HG02588 (cell line): ENCODE measurements around the gene RHOT1.
"Not testable (repeated sequence)": the region's sequence is repeated elsewhere in the genome, so short reads cannot be mapped to it uniquely, and the experiment has no call there.

Experiments used
- ATAC-seq: cut with Tn5 transposase; IDR thresholded peaks from one replicate; pipeline ENCODE4 v1.9.1; 2021; ENCODE audit warnings: mild to moderate bottlenecking, moderate library complexity; ENCODE audit not compliant: unreplicated experiment

RHOT1 gene

DNA sequence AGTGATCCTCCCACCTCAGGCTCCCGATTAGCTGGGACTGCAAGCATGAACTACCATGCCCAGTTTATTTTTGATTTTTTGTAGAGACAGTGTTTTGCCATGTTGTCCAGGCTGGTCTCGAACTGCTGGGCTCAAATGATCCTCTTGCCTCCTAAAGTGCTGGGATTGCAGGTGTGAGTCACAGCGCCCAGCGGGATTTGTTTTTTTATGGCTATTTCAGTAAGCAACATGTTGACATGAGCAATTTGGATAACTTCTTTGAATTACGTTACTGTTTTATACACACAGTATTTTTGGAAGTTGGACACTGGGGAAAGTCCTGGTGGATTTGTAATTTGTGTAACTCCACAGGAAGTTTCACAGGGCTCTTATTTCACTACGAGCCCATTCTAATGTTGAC lies 18.5 kb upstream of the RHOT1 start:
- ATAC-seq = no peak

DNA sequence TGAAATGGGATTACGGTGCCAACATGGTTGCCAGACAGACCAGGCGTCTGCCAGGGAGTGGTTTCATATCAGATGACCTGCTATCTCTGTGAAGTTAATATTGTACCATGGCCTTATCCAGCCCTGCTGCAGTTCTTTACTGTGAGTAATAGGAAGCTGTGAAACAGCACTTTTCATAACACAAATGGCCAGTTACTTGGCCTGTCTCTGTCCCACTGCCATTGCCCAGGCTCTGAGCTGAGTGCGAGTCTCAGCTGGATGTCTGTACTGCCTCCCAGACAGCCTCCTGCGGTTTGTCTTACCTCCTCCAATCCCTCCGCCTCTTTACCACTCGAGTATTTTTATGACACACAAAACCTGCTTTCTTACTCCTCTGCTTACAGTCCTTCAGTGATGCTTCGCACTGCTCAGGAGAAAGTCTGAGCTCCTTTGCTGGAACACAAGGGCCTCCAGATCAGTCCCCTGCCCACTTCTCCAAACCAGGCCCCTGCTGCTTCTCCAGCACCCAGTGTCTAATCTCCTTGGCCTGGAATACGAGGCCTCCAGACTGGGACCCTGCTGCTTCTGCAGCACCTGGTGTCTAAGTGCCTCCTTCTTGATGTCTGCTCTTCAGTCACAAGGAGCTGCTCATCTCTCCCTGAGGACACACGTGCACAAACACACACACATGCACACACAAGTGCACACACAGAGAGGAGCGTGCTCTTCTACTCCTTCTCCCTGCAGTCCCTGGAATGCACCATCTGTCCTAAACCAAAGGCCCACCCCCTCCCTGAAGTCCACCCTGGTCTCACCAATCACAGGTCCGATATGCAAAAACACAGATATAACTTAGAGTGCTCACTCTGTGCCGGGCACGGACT lies 17.1 kb upstream of the RHOT1 start:
- ATAC-seq = no peak

GRCh38 chr17:32125848-32126153 lies 16.5 kb upstream of the RHOT1 start:
- no peak for ATAC-seq

DNA sequence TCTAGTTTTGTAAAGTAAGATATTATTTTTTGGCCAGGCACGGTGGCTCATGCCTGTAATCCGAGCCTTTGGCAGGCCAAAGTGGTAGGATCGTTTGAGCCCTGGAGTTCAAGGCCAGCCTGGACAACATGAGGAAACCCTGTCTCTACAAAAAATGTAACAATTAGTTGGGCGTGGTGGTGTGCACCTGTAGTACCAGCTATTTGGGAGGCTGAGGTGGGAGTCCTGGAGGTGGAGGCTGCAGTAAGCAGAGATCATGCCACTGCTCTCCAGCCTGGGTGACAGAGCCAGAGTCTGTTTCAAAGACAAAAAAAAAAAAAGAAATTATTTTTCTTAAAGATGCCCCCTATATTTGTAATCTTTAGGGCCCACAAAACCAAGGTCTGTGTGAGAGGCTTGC lies 16.0 kb upstream of the RHOT1 start:
- ATAC-seq = no peak

GRCh38 chr17:32126746-32127145 lies 15.6 kb upstream of the RHOT1 start:
- no peak for ATAC-seq

DNA sequence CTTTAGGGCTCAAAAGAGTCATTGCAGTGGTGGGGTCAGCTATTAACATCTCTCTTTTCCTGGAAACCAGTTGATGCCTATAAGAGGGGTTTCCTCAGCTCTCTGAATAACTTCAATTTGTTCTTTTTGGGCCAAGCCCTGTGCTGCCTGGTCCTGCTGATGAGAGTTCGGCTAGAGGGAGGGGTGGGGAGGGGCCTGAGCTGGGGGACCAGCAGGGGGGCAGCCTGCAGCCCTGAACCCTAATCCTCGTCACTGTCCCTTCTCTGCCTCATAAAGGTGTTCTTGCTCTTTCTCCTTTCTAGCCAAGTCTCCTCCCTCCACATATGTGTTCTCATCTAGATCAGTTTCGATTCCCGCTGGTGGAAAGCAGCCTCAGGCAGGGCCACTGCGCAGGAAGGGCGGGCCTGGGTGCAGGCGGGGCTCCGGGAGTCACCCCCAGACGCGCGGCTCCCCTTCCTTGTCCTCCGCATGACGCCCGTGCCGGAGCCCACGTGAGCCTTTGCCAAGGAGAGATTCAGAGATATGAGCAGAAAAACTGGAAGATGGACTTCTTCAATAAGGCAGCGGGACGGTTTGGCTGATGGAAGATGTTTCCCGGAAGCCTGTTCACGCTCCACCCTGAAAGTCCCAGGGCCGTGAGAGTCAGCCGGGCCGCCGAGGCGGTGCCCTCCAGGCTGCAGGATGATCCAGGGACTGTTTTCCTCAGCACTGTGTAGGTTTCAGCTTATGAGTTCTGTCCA lies 15.0 kb upstream of the RHOT1 start:
- ATAC-seq = peak; percentile 80

- ATAC-seq = not testable (repeated sequence)
Measured at GRCh38 chr17:32128470-32128869, 13.8 kb upstream of the RHOT1 start.

- not testable (repeated sequence) for ATAC-seq
Measured at GRCh38 chr17:32135497-32136117, 6.7 kb upstream of the RHOT1 start.

- no peak for ATAC-seq
Measured at GRCh38 chr17:32136856-32137255, 5.4 kb upstream of the RHOT1 start.

- ATAC-seq = not testable (repeated sequence)
Measured at GRCh38 chr17:32139504-32139903, 2.8 kb upstream of the RHOT1 start.

GRCh38 chr17:32141258-32141657 lies 1.0 kb upstream of the RHOT1 start:
- ATAC-seq = no peak

GRCh38 chr17:32141679-32142037 lies 644 bp upstream of the RHOT1 start:
- no peak for ATAC-seq

GRCh38 chr17:32142857-32143526 lies 690 bp downstream of the RHOT1 start:
- no peak for ATAC-seq

DNA sequence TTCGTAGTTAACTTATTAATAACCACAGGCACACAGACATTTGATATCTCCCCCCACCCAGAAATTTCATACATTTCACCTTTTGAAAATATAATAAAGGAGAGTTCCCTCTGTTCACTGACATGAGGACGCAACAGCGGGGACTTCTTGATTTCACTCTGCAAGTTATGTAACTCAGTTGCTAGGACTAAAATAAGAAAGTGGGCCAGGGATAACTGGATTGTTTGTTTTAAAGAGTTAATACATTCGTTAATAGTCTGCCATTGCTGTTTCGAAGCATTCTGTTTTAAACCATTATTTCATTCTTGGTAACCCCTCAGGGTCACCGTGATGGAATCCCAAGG lies 1.2 kb downstream of the RHOT1 start:
- no peak for ATAC-seq

DNA sequence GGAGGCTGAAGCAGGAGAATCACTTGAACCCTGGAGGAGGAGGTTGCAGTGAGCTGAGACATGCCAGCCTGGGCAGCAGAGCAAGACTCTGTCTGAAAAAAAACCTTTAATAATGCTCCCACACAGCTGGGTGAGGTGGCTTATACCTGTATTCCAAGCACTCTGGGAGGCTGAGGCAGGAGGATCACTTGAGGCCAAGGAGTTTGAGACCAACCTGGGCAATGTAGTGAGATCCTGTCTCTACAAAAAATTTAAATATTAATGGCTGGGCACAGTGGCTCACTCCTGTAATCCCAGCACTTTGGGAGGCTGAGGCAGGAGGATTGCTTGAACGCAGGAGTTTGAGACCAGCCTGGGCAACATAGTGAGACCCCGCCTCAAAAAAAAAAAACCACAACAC lies 2.1 kb downstream of the RHOT1 start:
- ATAC-seq = not testable (repeated sequence)

DNA sequence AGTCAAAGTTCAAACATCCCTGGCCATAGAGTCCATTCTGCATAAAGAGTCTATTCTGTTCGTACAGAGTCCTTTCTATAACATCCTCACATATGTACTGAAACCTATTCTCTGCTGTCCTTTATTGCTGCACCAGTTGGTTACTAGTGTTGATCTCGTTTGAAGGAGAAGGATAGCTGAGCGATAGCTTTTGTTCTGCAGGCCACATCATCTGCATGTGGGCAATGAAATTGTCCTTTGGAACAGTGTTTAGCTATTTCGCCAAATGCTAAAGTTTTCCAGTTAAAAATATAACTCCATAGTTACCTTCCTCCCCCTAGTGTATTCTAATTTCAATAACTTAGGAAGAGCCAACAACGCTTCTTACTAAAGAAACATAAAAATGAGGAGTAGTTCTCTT lies 6.0 kb downstream of the RHOT1 start:
- ATAC-seq = no peak

GRCh38 chr17:32150358-32150757 lies 8.1 kb downstream of the RHOT1 start:
- no peak for ATAC-seq

GRCh38 chr17:32152130-32152529 lies 9.8 kb downstream of the RHOT1 start:
- ATAC-seq = no peak

- ATAC-seq = no peak
Measured at GRCh38 chr17:32155896-32156295, 13.6 kb downstream of the RHOT1 start.

- no peak for ATAC-seq
Measured at GRCh38 chr17:32156656-32157055, 14.4 kb downstream of the RHOT1 start.

DNA sequence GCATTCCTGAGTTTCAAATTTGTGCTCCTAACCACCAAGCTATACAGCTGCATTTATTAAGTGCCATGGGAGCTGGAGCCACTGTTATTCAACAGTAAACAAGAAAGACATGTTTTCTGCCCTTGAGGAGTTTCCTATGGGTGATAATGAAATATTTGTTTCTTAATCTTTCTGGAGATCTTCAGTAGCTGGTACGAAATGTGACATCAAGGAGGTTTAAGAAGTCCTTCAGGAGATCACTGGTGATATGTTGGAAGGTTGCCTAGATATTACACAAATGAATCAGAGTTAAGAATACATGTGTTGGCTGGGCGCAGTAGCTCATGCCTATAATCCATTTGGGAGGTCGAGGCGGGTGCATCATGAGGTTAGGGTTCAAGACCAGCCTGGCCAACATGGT lies 14.9 kb downstream of the RHOT1 start:
- ATAC-seq = no peak
